Frontal cortex (tissue), 4 donors: ENCODE data around the gene DOCK6. TPM values are rescaled to one million over a fixed set of nuclear protein-coding genes. Genes with fewer than 3 reads are reported as not detected.

Source experiments
- DNase-seq, 2 donors: peaks; one replicate each; pipeline ENCODE4 v3.0.0; 2012; ENCODE audit warnings: low spot score in 2 of 2
- FAIRE-seq: peaks from 2 replicates; lab custom pipeline; 2012; peaks lifted over from hg19 to GRCh38; lab: Jason Lieb, UNC
- total RNA-seq: library from RNA; depleted of rRNA; stranded (reverse); fragments of >200 nt; gene quantifications from one replicate; pipeline ENCODE4 v1.2.3, GENCODE V29; 2014
- donor health status: control.
- donor health status: control.
- donor health status: control.

The DOCK6 gene
- total RNA-seq, 1 donor from 2014 or later = 4.1 TPM

DNA sequence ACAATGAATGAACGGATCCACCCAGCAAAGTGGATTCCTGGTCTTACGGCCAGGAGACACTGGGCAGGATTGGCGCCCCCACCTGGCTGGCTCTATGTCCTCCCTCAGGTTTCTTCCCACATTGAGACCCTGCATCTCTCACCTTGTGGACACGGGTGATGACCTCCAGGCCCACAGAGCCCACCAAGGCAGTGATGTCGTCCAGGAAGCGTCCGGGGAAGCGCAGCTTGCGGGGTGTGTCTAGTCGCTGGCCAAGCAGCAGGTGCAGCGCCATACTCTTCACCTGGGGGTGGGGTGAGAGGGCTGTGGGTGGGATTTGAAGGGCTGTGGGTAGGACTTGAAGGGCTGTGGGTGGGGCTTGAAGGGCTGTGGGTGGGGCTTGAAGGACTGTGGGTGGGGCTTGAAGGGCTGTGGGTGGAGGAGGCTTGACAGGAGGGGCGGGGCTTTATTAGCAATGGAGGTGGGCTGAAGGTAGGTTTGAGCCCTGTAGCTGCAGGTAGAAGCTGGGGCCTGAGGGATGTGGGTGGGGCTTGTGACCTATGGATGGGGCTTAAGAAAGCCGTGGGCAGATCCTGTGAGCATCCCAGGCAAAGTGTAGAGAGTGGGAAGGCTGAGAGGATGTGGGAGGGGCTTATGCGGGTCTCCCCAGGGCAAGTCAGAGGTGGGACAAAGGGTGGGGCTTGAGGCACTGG, 35.0 kb downstream of the DOCK6 start:
- no peak for DNase-seq
- no peak for FAIRE-seq

GRCh38 chr19:11226716-11227166, 35.6 kb downstream of the DOCK6 start:
- FAIRE-seq = no peak
- no peak for DNase-seq

DNA sequence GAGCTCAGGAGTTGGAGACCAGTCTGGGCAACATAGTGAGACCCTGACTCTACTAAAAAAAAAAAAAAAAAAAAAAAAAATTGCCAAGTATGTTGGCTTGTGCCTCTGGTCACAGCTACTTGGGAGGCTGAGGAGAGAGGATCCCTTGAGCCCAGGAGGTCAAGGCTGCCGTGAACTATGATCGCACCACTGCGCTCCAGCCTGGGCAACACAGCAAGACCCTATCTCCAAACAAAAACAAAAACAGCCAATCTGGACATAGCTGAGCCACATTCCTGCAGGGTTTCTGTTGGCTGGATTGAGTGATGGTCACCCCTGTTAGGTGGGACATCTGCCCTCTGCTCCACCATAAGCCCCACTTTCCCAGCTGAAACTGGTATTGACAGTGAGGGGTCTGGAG, 36.5 kb downstream of the DOCK6 start:
- FAIRE-seq (no peak), DNase-seq (no peak)

- FAIRE-seq (no peak), DNase-seq (no peak)
Measured at GRCh38 chr19:11225172-11225571, 37.2 kb downstream of the DOCK6 start.

DNA sequence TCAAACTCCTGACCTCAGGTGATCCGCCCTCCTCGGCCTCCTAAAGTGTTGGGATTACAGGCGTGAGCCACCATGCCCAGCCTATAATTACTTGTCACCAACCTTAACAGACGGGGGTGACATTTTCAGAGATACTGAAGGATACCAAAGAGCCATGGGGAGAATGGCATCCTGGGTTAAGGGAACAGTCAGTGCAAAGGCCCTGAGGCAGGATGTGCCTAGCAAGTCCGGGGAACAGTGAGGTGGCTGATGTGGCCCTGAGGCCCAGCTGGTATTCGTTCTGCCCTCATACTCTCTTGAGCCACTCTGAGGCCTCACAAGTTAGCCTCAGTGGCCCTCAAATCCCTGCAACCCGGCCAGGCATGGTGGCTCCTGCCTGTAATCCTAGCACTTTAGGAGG, 37.9 kb downstream of the DOCK6 start:
- no peak for DNase-seq

DNA sequence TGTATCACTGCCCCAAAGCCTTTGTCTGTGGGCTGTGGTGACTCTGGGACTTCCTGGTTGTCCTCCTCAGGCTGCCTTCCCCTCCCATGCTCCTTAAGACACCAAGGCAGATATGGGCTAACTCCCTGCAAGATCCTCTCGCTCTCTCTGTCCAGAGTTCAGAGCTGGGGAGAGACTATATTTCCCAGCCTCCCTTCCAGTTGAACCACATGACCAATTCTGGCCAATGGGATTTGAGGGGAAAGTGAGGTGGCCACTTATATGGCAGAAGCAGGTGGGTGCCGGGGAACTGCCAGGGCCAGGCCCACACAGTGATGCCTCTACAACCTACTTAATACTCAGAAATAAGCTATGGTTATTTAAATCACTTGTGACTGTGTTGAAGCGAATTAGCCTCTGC, 39.1 kb downstream of the DOCK6 start:
- DNase-seq (no peak), FAIRE-seq (no peak)

More for the DNA sequence above, 37.9 kb downstream of the DOCK6 start:
- FAIRE-seq = no peak

GRCh38 chr19:11221082-11221598, 41.2 kb downstream of the DOCK6 start:
- DNase-seq (no peak), FAIRE-seq (no peak)

DNA sequence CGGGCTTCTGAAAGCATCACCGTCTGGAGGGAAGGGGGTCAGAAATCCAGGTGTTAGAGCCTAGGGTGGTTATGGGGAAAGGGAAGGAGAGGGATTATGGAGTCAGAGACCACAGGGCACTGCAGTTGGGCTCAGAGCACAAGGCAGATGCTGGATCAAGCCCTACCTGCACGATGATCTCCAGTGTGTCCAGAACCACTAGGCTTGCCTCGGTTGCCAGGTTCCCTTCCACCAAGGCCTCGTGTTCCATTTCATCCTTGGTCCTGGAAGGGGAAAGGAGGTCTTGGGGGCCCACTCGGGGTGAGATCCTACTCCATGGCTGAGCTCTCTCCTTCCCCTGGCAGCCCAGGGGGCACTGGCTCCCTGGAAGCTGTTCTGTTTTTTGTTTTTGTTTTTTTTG, 47.9 kb downstream of the DOCK6 start:
- DNase-seq (no peak), FAIRE-seq (no peak)

DNA sequence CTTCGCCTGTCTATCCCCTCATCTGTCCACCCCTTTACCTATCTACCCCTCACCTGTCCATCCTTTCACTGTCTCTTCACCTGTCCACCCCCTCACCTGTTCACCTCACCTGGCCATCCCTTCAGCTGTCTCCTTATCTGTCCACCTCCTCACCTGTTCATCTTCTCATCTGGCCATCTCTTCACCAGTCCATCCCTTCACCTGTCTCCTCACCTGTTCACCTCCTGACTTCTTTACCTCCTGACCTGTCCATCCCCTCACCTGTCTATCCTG, 51.7 kb downstream of the DOCK6 start:
- FAIRE-seq (no peak), DNase-seq (no peak)

DNA sequence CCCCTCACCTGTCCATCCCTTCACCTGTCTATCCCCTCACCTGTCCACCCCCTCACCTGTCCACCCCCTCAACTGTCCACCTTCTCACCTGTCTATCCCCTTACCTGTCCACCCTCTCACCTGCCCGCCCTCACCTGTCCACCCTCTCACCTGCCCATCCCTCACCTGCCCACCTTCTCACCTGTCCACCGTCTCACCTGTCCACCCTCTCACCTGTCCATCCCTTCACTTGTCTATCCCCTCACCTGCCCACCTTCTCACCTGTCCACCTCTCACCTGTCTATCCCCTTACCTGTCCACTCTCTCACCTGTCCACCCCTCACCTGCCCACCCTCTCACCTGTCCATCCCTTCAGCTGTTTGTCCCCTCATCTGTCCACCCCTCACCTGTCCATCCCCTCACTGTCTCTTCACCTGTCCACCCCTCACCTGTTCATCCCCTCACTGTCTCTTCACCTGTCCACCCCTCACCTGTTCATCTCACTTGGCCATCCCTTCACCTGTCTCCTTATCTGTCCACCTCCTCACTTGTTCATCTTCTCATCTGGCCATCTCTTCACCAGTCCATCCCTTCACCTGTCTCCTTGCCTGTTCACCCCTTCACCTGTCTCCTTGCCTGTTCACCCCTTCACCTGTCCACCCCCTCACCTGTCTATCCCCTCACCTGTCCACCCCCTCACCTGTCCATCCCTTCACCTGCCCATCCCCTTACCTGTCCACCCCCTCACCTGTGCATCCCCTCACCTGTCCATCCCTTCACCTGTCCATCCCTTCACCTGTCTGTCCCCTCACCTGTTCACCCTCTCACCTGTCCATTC, 52.3 kb downstream of the DOCK6 start:
- no peak for FAIRE-seq
- DNase-seq = no peak

DNA sequence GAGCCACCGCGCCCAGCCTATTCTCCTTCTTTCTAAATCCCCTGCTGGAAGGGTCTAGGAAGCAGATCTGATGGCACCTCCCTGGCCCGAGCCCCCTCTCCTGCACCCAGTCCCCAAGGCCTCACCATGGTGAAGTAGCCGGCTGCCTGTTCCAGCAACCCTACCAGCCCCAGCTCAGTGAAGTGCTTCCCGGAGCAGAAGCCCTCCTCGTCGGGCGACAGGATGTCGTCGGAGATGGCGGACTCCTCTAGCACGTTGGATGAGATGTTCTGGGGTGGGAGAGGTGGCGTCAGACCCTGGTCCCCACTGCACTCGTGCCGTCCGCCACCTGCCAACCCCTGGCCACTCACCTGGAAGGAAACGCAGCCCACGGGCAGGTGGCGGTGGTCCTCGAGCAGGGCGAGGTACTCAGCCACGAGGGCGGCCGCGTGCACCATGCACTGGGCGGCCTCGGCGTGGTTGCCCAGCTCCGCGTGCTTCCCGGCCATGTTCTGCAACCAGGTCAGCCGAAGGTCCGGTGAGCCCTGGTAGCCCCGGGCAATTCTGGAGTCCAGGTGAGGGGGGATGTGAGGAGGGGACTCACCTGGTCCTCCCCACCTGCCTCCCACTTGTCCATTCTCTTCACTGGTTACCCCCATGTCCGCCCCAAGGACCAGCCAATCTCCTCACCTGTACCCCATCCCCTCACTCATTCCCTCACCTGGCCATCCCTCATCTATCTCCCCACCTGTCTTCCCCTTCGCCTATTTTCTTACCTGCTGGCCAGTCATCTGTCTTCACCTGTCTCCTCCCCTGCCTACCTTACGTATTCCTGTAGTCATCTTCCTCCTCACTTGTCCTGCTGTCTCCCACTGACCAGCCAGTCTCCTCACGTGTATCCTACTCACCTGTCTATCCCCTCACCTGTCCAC, 53.5 kb downstream of the DOCK6 start:
- FAIRE-seq (no peak), DNase-seq (no peak)

DNA sequence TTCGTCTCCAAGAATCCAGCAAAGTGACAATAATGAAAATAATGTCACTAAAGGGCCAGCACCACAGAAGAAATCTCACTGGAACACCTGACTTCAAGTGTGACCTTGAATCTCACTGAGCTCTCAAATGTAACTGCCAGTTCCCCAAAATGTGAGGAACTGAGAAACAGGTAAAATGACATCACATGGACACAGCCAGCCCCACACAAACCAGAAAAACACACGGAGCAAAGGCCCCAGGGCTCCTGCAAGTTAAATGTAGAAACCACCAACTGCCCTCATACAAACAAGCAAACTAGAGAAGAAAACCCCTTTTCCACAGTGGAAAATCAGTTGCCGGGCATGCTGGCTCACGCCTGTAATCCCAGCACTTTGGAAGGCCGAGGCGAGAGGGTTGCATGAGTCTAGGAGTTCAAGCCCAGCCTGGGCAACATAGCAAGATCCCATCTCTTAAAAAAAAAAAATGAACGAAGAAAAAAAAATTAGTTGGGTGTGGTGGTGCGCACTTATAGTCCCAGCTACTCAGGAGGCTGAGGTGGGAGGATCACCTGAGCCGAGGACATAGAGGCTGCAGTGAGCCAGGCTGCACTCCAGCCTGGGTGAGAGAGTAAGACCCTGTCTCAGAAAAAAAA, 56.3 kb downstream of the DOCK6 start:
- FAIRE-seq (no peak), DNase-seq (no peak)

- DNase-seq = no peak
- FAIRE-seq = no peak
Measured at GRCh38 chr19:11204943-11205349, 57.4 kb downstream of the DOCK6 start.

- DNase-seq (no peak), FAIRE-seq (no peak)
Measured at GRCh38 chr19:11204076-11204602, 58.2 kb downstream of the DOCK6 start.

DNA sequence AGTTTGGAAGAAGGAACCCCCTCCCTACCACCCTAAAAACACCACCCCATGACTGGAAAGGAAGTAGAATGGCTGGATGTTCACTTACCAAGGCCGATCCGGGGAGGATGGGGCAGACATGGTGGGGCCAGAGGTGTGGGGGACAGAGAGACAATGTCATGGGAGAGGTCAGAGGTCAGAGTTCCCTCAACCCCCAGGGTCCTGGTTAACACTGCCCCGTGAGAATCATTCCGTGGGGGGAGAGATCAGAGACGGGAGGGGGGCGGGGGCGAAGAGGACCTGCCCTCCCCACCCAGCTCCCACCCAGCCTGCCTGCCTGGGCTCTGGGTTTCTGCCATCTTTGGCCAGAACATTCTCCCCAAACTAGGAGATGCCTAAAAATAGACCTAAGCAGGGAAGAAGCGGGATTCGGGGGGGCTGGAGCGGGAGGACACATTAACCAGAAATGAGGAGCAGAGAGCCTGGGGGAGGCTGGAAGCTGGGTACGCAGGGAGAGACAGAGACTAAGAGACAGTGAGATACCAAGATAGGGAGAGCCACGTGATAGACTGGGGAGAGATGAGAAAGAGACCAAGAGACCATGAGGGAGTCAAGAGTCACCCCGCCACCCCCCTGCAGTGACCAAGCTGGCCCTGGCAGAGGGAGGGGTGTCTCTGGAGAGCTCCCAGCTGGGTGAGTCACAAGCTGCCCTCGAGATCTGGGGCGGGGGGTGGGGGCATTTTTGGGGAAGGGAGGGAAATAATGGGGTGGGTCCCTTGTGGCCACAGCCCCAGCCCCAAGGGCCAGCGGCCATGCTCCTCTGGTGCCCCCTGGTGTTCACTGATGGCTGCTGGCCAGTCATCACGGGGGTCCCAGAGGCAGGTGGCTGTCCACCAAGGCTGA, 58.9 kb downstream of the DOCK6 start:
- DNase-seq (peak; percentile 81 to 88), FAIRE-seq (no peak)

- DNase-seq = no peak
Measured at GRCh38 chr19:11202488-11203193, 59.7 kb downstream of the DOCK6 start.

DNA sequence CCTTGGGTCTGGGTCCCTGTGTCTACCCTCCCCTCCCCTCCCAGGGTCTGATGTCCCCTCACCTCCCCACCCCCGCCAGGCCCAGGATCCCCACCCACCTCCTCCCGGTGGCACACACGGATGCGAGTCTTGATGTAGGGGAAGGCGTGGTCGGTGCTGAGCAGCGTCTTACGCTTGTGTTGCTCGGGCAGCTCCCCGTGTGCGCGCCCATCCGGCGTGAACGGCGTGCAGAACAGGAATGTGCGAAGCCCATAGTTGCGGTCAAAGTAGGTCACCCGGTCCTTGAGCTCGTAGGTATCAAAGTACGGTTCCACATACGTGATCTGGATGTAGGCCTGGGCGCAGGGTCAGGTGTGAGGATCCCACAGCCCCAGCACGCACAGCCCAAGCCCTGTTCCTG, 60.5 kb downstream of the DOCK6 start:
- no peak for DNase-seq
- no peak for FAIRE-seq

More at GRCh38 chr19:11202488-11203193, 59.7 kb downstream of the DOCK6 start:
- no peak for FAIRE-seq

GRCh38 chr19:11200931-11201330, 61.4 kb downstream of the DOCK6 start:
- FAIRE-seq (no peak), DNase-seq (no peak)
